GM19324 (cell line): ENCODE results near the gene TIMP3.

Source experiments
- ATAC-seq: cut with Tn5 transposase; IDR thresholded peaks from one replicate; pipeline ENCODE4 v1.9.1; 2021; ENCODE audit warnings: mild to moderate bottlenecking, moderate library complexity; ENCODE audit not compliant: unreplicated experiment, low FRiP score

The TIMP3 gene

DNA sequence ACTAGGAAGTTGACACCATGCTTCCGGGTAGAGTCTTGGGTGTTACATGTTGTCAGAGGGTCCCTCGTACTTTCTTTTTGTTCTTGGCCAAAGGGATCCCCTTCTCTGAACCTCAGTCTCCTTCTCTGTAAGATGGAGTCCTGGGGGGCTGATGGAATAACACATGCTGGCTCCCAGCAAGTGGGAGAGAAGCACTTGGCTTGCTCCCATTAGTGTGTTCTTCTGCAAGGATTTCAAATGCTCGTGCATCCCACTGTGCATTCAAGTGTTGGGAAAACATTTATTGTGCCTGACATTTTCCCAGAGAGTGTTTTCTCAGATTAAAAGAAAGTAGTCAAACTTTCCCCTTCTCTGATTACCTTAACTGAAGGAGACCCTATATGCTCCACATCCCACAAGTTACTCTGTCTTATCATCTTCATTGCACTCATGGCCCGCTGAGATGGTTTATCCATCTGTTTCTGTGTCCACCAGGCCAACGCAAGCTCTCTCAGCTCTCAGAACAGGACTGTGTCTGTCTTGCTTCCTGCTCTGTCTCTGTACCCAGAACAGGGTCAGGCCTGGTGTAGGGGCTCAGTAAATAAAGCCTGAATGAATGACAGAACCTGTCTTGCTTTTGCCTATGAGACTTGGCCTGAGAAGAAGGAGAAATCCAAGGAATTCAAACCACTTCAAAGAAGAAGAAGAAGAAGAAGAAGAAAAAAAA is 16.0 kb upstream of the TIMP3 start:
- ATAC-seq, result no peak

DNA sequence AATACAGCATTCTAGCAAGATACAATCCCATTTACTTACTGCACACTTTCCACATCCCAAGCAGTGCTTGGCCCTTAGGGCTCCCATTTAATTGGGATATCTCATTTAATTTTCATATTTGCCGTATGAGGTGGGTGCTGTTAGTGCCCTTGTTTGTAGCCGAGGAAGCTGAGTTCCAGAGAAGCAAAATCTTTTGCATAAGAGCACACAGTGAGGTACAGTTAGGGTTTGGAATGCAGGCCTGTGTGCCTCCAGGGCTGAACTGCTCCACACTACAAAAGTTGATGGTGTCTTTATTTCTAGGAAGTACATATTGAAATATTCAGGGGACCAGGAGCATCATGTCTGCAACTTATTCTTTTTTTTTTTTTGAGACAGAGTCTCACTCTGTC is 15.5 kb upstream of the TIMP3 start:
- ATAC-seq, result no peak

DNA sequence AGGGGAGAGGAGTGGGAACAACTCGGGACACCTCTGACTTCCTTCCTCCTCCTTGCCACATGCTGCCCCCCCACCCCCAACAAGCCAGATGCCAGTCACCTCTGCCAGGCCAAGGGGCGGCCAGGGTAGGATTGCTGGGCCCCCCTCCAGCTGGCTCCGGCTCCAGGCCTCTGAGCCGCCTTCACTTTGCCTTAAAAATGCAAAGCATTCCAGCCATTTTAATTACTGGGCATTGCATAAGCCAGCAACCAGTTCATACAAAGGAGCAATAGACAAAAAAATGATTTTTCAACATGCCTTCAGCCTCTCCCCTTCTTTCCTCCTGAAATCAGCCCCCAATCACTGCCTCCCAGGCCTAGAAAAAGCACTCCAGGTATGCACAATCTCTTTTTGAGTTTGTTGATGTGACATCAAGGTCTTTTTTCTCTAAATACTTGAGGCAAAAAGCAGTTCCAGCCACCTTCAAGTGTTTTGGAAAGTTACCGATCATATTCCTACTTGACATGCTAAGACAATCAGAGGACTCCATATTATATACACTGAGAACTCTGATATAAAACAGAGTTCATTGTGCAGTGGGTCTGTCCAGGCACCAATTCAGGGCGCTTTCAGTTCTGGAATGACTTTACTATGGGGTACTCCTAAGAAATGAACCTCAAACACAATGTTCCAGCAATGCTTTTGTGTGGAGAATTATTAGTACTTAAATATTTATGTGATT is 12.4 kb upstream of the TIMP3 start:
- ATAC-seq, result no peak

DNA sequence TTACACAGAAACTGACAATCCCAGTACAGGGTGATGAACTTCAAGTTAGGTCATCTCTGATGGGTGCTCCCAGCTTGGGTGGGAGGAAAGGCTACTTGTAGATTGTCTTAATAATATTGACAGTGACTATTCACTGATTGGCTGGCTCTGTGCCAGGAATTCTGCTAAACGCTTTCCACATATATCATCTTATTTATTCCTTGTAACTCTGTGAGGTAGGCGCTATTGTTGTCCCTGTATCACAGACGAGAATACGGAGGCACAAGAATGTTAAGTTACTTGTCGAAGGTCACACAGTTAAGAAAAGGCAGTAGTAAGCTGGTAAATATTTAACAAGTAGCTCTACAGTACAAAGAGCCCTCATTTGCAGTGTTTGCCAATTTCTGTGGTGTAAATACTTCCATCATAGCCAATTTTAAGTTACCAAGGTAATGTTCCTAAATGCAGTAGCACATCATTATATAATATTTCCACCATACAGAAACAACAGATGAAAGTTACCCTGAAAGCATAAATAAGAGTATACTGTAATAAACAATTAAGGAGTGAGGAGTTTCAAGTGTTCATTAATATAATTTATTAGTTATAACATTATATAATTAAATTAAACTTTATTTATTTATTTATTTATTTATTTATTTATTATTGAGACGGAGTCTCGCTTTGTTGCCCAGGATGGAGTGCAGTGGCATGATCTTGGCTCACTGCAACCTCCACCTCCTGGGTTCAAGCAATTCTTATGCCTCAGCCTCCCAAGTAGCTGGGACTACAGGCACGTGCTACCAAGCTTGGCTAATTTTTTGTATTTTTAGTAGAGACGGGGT is 11.5 kb upstream of the TIMP3 start:
- ATAC-seq, result no peak

DNA sequence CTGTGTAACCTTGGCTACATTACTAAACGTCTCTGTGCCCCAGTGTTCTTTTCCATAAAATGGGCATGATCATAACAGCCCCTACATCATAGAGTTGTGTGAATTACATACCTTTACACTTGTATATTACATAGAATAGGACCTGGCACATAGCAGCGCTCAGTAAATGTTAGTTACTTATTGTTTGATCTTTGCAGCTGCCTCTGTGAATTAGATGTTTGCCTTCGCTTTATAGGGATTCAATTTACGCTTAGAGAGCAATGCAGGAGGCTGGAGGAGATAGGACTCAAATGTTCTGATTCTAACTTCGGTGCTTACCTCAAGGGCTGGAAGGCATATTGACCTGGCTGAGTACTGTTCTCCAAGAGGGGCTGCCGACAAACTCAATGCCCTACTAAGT is 10.4 kb upstream of the TIMP3 start:
- ATAC-seq, result no peak

DNA sequence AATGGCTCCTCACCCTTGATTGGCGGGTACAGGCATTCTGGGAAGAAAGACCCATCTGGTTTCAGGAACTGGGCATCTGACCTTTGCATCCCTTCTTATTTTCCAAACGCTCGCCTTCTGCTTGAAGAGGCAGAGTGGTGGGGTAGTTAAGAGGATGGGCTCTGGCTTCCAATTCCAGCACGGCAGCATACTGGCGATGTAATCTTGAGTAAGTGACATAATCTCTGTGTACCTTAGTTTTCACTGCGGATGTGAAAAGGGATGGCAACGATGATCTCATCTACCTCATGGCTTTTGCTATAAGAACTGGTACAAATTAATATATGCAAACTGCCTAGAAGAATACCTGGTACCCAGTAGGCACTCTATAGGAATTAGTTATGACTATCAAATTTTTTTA is 10.0 kb upstream of the TIMP3 start:
- no peak for ATAC-seq

DNA sequence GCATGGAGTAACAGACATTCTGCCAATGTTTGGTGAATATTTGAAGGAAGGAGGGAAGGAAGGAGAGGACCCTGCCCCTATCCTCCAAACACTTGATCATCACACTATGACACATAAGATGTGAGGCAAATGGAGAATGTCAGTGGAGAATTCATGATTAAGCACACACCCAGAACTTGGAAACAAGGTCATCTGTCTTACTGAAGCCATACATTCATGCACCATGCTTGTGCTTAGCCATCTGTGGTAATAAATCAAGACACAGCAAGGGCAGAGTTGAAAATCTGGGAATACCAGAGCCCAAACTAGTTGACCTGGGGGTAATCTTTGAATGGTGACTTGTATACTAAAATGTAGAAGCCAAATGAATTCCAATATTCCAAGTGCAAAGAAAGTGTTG is 7.9 kb upstream of the TIMP3 start:
- no peak for ATAC-seq

DNA sequence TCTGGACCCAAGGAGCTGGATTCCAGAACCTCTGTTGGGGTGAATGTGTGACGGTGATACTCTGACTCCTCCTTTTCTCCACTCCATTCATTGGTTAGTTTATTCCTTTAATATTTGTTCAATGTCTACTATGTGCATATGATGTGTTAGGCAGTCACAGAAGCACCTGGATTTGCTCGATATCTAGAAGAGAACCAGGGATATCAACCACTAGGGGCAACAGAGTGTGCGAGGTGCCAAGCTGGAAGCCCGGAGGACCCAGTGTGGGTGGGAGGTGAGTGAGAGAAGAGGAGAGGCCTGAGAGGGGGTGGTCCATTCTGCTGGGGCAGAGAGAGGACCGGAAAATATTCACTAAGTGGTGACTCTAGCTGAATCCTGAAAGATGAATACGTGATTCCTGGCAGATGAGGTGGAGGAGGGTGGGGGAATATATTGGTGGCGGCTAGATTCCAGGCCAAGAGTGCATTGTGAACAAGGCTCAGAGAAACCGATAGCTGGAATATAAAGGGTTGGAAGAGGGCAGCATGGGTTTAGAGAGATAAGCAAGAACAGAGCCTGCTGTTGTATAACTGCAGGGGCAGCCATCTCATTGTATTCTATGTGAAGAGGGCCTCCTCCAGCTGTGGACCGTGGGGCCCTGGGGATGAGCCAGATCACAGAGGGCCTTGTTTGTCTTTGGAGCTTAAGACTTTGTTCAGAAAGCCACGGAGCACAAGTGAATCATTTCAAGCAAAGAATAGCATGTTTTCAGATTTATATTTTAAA is 6.9 kb upstream of the TIMP3 start:
- ATAC-seq, result no peak

DNA sequence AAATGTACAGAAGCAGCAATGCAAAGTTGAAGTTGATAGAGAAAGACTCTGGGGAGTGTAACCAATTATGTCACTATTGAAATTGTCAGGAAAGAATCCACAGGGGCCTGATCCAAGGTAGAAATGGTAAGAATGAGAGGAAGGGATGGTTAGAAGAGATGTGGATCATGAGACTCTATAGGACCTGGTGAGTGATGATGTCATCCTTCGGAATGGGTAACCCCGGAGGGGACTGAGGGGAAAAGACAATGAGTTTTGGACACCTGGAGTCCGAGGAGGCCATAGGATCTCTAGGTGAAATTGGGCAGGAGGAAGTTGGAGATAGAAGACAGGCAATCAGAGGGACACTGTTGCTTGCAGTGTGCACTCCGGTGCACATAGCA is 6.3 kb upstream of the TIMP3 start:
- ATAC-seq, result no peak

DNA sequence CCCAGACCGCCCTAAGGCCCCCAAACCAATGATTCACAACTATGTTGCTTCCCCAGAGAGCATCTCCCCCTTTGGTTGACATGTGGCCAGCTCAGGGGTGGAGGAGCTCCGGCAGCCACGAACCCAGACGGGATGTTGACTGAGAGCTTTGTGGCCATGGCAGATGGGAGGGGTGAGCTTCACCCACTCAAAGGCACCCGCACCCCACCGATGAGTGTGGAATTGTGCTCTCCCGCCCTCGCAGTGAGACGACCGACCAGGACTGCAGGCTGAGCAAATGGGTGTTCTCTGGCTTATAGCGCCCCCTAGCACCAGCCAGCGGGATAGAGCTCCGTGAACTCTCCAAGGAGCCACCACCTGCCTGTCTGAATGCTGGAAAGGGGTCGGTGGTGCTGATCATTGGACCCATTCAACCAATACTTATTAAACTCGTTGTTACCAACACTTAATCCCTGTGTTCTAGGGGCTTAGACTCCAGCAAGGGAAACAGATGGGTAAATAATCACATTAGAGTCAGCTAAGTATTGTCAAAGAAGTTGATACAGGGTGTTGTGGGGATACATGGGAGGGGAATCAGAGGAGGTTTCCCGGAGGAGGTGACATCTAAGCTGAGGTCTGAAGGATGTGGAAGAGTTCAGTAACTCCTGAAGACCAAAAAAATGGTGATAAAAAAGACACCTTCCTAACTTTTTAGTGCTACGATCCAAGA is 4.5 kb upstream of the TIMP3 start:
- no peak for ATAC-seq

DNA sequence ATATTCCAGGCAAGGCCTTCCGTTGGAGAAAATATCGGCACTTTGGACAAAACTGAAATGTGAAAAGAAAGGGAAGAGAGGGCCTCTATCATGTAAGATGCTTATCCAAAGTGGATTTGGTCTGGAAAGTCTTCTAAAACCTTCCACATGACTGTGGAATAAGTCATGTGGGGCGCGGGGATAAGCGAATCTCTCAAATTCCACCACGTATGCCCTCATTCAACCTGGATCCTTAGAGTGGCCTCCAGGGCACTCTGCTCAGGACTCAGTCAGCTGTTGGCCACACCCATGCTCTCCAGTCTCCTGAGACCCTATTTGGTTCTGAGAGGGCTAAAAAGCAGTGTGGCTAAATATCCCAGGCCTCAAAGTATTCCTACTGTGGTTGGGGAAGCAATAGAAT is 2.0 kb upstream of the TIMP3 start:
- ATAC-seq, result no peak

DNA sequence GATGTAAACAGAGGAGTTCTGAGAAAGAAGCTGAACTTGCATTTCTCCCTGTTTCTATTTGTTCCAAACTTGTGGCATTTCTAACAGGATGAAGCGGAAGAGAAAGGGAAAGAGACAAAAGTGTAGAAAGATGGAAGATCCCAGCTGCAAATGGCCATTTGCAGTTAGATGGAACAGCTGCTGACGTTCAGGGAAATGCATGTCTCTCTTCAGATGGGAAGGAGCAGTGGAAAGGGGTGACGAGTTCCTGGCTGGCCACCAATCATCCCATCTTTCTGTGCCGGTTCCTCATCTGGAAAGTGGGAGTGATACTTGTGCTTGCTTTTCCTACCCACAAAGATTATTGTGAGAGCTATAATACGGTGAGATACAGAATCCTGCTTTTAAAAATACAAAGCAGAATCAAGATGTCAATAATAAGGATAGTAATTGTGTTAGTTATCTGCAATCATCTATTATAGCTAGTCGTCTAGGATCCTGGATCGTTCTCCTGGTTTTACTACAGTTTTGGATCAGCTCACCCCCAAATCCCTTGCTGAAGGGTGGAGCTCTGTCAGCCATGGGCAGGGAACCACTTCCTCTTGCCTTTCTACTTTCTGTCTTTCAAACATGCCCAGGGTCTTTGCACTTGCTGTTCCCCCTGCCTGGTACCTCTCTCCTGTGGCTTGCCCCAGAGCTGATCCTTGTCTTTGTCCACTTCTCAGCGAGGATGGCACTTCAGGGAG is 1.2 kb upstream of the TIMP3 start:
- no peak for ATAC-seq

DNA sequence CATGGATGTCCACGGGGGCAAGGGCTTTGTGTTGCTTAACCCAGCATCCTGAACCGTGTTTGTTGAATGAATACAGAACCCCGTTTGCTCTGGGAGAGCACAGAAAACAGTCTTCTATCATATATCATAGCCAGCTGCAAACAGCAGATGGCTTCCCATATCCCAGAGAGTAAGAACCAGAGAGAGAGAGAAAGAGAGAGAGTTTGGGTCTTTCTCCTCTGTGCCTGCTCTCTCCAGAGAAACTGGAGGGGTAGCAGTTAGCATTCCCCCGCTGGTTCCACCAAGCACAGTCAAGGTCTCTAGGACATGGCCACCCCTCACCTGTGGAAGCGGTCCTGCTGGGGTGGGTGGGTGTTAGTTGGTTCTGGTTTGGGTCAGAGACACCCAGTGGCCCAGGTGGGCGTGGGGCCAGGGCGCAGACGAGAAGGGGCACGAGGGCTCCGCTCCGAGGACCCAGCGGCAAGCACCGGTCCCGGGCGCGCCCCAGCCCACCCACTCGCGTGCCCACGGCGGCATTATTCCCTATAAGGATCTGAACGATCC is 440 bp upstream of the TIMP3 start:
- ATAC-seq, result no peak

DNA sequence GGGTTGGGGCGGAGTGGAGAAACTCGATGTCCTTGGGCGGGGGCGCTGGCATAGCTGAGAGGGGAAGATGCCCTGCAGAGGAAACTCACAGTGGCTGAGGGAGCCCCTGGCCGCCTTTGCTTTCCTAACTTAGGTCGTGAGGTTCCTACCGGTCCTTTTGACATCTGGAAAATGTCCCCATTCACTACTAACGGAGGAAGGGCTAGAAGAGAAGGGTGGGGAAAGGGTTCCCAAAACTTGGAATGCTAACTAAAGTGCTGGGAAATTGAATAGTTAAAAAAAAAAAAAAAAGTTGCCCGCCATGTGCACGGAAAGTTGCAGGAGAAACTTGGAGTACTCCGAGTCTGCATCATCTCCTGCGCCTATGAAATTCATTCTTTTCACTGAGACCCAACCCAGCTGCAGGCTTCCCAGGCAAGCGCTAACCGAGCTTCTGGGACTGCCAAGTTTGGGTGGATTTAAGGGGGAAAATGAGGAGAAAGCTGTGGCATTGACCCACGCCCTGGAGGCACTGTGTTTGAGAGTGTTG is 796 bp downstream of the TIMP3 start:
- ATAC-seq, result no peak

DNA sequence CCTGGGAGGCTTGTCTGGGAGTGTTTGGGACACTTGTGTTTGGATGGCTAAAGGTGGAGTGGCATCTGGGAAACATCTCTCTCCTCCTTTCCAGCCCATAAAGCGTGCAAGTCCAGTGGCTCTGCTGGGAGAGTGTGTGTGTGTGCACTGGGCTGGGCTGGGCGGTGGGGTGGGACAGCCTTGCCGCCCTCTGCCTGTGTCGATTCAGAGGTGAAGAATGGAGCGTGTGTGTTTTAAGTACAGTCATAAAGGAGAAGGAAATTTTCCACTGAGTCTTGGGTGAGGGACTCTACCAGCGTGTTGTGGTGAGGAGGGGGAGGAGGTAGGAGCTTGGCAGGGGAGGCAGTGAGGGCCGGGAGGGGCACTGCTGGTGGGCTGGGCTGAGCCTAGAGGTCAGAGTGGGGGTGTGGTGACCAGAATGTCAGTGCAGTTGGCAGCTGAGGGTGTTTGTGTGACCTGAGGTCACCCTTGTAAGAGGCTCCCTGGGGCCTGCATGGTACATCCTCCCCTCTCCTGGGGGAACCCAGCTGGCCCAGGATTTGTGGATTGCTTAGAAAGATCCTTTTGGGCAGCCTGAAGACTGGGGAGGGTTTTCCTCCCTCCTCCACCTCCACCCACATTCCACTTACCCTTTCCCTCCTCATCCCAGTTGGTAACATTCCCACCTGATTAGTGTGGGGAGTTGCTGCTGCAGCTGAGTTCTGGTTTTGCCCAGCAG is 1.7 kb downstream of the TIMP3 start:
- no peak for ATAC-seq

DNA sequence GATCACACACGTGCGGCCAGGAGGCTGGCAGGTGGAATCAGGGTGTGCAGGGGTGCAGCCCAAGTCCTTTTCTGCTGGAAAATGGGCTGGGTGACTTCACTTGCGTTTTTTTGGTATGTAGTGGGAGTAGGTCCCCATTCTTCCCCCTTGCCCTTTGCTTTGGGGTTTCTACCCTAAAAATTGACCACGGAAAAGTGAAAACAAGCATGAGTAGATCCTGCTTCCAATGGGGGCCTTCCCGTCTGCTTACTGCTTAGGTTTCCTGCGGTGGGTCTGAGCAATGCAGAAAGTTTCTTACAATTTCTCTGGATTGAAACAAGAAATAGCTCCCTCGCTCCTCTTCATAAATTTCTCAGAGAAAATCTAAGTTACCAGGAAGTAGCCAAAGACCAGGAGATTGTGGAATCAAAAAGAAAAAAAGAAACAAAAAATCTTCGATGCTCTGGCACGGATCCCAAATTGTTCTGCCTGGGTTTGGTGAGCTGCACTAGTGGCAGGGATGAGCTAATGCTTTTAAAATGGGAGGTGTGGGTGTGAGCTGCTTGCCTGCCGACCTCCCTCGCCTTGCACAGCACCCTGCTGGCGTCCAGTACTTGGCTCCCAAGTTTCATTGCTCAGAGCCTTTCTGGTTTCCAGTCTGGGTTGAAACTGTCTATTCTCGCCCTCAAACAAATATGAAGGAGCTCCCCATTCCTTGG is 2.4 kb downstream of the TIMP3 start:
- no peak for ATAC-seq

DNA sequence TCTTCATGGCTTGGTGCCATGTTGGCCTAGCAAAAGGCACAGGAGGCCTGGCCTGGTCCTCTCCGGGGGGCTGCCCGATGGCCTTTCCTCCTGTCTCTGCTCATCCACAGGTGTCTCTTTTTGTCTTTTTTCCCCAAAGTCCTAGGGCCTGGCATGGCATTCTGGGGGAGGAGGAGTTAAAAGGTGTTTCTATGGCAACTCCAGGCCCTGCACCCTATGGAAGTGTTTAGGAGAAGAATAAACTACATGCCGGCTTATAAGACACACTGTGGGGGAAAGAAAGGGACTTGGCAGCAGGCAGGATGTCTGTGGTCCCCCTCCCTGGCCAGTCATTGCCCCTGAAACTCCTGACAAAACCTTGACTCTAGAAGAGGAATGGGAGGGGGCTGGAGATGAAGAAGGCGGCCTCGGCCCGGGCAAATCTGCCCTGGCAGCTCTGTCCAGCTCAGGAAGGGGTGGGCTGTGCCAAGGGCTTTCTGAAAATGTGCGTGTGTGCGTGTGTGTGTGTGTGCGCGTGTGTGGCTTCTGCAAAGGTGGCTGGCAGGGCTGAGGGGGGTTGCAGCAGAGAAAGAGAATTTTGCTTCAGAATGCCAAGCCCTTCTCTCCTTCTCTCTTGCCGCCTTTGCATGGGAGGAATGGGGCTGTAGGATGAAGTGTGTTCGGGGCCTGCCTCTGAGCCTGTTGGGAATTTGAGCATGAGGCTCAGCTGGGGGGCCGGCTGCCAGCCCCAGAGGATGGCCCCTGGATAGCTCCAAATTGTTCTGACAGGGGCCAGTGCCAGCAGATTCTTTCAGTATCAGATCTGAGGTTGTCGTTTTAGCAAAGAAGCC is 3.2 kb downstream of the TIMP3 start:
- ATAC-seq, result no peak
